Stimulated activated CD4-positive, alpha-beta T cell treated with anti-CD3 and anti-CD28 coated beads, TNF-alpha, amount 100 ng/mL, for 4 hours (primary cell): ENCODE results near the gene CELF4.
"Not testable (repeated sequence)": the region's sequence is repeated elsewhere in the genome, so short reads cannot be mapped to it uniquely, and the experiment has no call there.

Source experiments
- DNase-seq, 3 experiments: peaks; one replicate each; pipeline ENCODE4 v3.0.0-alpha.2; 2020; ENCODE audit warnings: low read depth in 3 of 3

Gene CELF4

DNA sequence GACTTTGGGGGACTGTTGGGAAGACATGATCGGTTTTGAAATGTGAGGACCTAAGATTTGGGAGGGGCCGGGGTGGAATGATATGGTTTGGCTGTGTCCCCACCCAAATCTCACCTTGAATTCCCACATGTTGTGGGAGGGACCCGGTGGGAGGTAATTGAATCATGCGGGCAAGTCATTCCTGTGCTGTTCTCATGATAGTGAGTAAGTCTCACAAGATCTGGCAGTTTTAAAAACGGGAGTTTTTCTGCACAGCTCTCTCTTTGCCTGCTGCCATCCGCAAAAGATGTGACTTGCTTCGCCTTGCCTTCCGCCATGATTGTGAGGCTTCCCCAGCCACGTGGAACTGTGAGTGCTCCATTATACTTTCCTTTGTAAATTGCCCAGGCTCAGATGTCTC lies 207.5 kb downstream of the CELF4 start:
- DNase-seq, result not testable (repeated sequence)

GRCh38 chr18:37355772-37356171 lies 209.8 kb downstream of the CELF4 start:
- no peak for DNase-seq

- no peak for DNase-seq
Measured at GRCh38 chr18:37351110-37351509, 214.5 kb downstream of the CELF4 start.

GRCh38 chr18:37348729-37349128 lies 216.9 kb downstream of the CELF4 start:
- DNase-seq, result no peak

GRCh38 chr18:37346048-37346447 lies 219.6 kb downstream of the CELF4 start:
- no peak for DNase-seq

DNA sequence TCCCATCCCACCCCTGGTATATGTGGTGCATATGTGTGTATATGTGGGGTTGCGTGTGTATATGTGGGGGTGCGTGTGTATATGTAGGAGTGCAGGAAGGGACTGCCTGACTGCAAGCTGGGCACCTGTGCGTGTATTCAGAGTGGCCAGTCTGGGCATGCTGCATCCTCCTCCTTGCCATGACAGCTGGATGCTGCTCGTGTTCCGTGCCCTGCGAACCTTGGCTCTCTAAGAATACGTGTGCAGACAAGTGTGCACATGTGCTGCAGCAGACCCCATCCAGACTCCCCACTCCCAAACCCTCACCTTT lies 222.1 kb downstream of the CELF4 start:
- DNase-seq, result no peak

- no peak for DNase-seq
Measured at GRCh38 chr18:37341473-37342086, 224.0 kb downstream of the CELF4 start.

DNA sequence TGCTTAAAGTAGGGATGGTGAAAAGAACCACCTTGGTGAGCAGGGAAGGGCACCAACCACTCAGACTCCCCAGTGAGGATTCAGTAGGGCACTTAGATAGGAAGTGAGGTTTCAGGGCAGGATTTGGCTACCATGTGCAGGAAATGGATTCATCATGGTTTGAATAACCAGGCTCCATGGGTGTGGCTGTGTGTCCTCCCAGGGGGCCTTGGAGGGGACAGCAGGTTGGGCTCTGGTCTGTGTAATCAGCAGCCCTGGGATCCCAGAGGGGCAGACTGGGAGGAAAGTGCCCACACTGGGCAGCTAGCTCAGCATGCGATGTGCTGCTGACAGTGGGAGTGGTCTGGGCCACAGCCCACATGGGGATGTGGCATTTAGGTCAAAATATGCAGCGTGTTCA lies 224.6 kb downstream of the CELF4 start:
- DNase-seq, result no peak

DNA sequence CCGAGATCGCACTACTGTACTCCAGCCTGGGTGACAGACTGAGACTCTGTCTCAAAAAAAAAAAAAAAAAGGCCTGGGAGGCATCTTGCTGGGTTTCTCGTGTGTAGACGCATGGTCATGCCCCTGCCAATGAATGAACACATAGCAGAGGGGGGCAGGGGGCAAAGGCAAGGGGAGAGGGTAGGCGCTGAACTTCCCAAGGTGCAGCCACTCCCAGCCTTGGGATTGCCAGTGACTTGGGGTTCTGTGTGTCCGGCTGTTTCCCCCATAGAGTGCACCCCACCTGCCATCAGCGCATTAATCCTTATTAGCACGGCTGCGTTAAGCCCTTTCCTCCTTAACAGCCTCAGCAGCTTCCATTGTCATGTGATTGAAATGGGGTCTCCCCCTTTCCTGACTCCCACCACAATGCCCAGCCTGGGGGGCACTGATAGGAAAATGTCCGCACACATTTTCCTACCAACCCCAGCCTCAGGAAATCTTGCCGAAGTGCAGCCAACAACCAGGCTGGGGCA lies 225.8 kb downstream of the CELF4 start:
- no peak for DNase-seq

DNA sequence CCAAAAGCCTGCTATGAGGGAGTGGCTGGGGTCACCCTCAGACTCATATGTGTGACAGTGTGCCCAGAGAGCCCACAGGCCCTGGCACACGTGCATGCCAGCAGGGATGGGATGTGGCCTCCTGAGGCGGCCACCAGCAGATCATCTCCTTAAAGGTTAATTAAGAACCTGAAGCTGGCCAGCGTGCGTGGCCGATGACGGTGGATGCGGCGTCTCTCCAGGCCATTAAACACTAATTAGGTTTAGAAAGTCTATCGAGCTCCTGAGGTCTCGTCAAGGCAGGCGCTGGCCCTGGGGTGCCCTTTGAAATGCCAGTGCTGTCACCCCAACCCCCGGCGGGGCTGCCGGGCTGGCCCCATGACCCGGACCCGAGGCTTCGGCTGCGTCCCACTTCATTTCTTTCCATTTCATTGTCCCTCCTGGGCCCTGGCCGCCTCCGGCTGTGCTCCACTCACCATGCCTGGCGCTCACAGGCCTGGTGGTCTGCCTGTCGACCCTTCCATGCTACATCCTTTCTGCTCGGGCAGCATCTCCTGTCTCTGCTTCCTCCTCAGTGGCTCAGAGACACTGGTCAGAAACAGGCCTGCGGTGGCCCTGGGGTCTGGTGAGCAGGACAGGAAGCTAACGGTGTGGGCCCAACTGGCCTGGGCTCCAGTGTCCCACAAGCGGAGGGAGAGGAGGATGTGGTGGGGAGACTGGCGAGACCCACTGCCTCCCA lies 228.9 kb downstream of the CELF4 start:
- no peak for DNase-seq

- DNase-seq, result no peak
Measured at GRCh38 chr18:37335409-37335736, 230.2 kb downstream of the CELF4 start.

DNA sequence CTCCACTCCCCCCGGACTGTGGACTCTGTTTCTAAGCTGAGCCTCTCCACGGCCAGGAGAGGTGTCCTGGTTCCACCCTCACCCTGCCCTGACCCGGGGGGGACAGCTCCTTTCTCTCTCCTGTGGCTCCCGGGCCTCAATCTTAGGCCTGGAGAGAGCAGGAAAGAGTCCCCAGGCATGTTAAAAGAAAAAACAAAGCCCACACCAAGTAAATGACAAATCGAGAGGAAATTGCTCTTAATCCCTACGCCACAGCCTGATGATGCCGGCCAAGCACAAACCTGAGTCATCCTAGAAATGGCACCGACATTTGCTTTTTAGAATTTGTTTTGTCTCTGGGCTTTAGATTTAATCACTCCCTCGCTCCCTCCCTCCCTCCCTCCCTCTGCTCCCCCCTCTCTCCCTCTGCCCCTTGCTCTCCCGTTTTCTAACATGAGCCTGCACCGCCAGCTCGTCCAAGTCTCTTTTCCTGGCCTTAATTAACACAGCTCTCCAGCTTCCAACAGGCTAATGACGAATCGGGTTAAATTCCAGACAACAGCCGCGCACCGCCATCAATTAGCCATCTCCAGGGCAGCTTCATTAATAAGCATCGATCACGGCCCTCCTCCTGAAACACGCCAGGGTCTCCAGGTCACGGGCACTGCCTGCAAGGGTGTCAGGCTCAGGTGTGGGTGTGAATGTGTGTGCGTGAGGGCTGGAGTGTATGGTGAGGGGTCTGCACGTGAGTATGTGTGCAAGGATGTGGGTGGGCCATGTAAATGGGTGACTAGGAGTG lies 230.8 kb downstream of the CELF4 start:
- DNase-seq, result no peak

GRCh38 chr18:37332628-37333420 lies 232.8 kb downstream of the CELF4 start:
- DNase-seq, result no peak

- DNase-seq, result no peak
Measured at GRCh38 chr18:37332219-37332618, 233.4 kb downstream of the CELF4 start.

DNA sequence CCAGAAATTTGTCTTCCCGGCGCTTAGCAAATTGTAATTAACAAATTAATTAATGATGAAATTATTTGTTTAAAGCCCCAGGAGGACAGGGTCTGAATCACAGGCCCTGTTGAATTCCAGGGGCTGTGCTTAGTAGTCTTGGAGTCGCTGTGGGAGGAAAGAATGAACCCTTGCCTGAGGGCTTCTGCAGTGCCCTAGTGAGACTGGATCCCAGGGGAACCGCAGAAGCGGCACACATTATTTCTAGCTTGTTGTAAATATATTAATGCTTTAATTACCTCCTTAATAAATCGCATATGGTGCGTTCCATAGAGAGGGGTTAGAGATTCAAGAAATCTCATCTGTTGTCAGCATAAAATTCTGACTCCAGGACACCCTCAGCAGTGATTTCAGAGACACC lies 235.4 kb downstream of the CELF4 start:
- no peak for DNase-seq

- DNase-seq, result no peak
Measured at GRCh38 chr18:37328946-37329719, 236.5 kb downstream of the CELF4 start.

DNA sequence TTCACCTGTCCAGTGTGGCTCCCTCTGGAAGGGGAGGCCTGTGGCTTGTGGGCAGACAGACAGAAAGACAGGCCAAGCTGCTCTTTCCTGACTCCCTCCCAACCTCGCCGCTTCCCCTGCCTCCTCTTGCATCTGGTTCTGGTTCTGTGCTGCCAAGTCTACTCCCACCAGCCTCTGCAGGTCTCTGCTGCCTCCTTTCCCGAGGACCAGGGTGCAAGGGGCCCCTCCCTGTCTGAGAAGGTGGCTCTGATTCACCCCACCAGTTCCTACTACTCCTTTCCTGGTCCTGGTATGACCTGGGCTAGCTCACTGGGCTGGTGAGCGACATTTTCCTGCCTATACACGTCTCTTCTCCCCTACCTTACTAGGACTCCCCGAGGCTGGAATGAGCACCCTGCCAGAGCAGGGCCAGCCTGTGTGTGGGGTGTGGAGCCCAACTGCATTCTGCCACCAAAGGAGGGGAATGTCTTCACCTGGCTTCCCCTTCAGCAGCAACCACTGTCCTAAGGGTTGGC lies 238.5 kb downstream of the CELF4 start:
- no peak for DNase-seq

GRCh38 chr18:37322492-37323035 lies 243.0 kb downstream of the CELF4 start:
- DNase-seq, result no peak

- DNase-seq, result no peak
Measured at GRCh38 chr18:37321582-37322491, 243.8 kb downstream of the CELF4 start.

GRCh38 chr18:37320317-37320716 lies 245.3 kb downstream of the CELF4 start:
- no peak for DNase-seq
